ENCODE measurements around the gene ATP2A1. TPM values are rescaled to one million over a fixed set of nuclear protein-coding genes. Genes with fewer than 3 reads are reported as not detected.

Gene ATP2A1
- total RNA-seq, 1 experiment from 2014 or later, result 10.3 TPM

GRCh38 chr16:28843766-28844165 is 34.5 kb upstream of the ATP2A1 start:
- Histone ChIP-seq H3K9me2 (ENCODE audit: insufficient read depth) (no peaks in the 10 kb centered on the region), H3K4me1 (ENCODE audit: control insufficient read depth in 1 of 2, insufficient read depth in 2 of 2, low read length in 2 of 2) (peaks cover 8 to 19% of the 10 kb centered on the region in 2 experiments; a peak in 3 of 4 replicates), H3K9ac (ENCODE audit: low read length) (no peak overlapping the region), H3K27ac (ENCODE audit: low read depth, low read length) (no peak overlapping the region), H3K79me2 (ENCODE audit: insufficient read depth, low read length) (peaks cover 38% of the 10 kb centered on the region), H3K9me3 (ENCODE audit: control insufficient read depth in 1 of 2, insufficient read depth in 1 of 2, low read depth in 1 of 2, low read length in 2 of 2) (no peaks in the 10 kb centered on the region), H2AFZ (ENCODE audit: low read depth, low read length, poor library complexity, severe bottlenecking) (no peak overlapping the region), H3K36me3 (ENCODE audit: control insufficient read depth in 1 of 2, insufficient read depth in 2 of 2, low read length in 2 of 2) (peaks cover 24 to 33% of the 10 kb centered on the region in 2 experiments; a peak in 3 of 4 replicates), H3K27me3 (ENCODE audit: insufficient read depth, low read length) (no peaks in the 10 kb centered on the region), H3K4me3 (replicated peaks in 1 of 2; ENCODE audit: low read depth in 1 of 2, low read length in 2 of 2) (no peak overlapping the region), H4K20me1 (ENCODE audit: insufficient read depth) (peaks cover 6% of the 10 kb centered on the region; the same call in 1 of the 2 replicates), H3K4me2 (ENCODE audit: low read length) (no peak overlapping the region)
- RAD21 ChIA-PET (ENCODE audit: low non-redundant PET in 1 of 2, low total read pairs in 2 of 2, uncharacterized antibody in 2 of 2, unreplicated experiment in 2 of 2), result no interaction called here
- CTCF ChIA-PET, result no interaction called here
- POLR2A ChIA-PET, result no interaction called here
- no TSS peak for BruUV-seq (replicated peaks)
- DNase-seq (ENCODE audit: low read depth, low spot score) (no peak), ATAC-seq (no peak)
- intact Hi-C loops (cut with micrococcal nuclease), result no loop called here
- no peak for TF ChIP-seq EZH2phosphoT487 (IDR thresholded peaks at IDR 0.05; ENCODE audit: borderline replicate concordance)
- TF ChIP-seq JUND (IDR thresholded peaks at IDR 0.05), result no peak
- no peak for TF ChIP-seq REST (IDR thresholded peaks at IDR 0.05; ENCODE audit: low read depth)
- TF ChIP-seq CTCF (IDR thresholded peaks at IDR 0.05 in 2 of 3, conservative IDR thresholded peaks at IDR 0.05 in 1 of 3; ENCODE audit: borderline replicate concordance in 1 of 3, insufficient read depth in 1 of 3, low read depth in 2 of 3, low read length in 2 of 3), result no peak
- no peak for TF ChIP-seq POLR2A (IDR thresholded peaks at IDR 0.05; ENCODE audit: borderline replicate concordance, extremely low read depth, insufficient read depth, insufficient read length)
- no peak for TF ChIP-seq CBX3 (IDR thresholded peaks at IDR 0.05; ENCODE audit: low read depth)
- TF ChIP-seq YY1 (IDR thresholded peaks at IDR 0.05; ENCODE audit: extremely low read depth, insufficient replicate concordance, low read depth, low read length), result no peak

All from HCT116 (cell line).